Stimulated activated CD8-positive, alpha-beta memory T cell treated with anti-CD3 and anti-CD28 coated beads, Interleukin-4, amount 100 ng/mL, for 4 hours (primary cell): Measurements from ENCODE around the gene SON.
"Not testable (repeated sequence)": the region's sequence is repeated elsewhere in the genome, so short reads cannot be mapped to it uniquely, and the experiment has no call there.

ENCODE experiments used
- DNase-seq, 2 donors: peaks; one replicate each; pipeline ENCODE4 v3.0.0-alpha.2; 2020; ENCODE audit warnings: low read depth in 2 of 2, low spot score in 1 of 2

SON gene

GRCh38 chr21:33566514-33566913 lies 23.7 kb downstream of the SON start:
- no peak for DNase-seq

GRCh38 chr21:33567914-33568313 lies 25.1 kb downstream of the SON start:
- no peak for DNase-seq

DNA sequence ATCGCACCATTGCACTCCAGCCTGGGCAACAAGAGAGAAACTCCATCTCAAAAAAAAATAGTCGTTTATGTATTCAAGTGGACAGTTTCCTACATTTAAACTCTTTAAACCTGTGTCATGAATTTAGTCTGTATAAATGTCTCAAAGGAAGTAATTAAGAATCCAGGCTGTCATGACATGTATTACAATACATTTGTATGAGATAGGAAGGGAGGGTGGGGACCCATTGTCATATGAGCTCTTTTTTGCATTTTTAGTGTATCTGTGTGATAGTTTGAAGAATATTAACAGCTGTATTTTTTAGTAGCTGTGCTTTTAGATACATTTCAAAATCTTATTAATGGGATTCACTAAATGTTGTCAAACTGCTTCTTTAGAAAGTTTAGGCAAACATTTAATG lies 25.6 kb downstream of the SON start:
- no peak for DNase-seq

GRCh38 chr21:33569991-33570390 lies 27.2 kb downstream of the SON start:
- no peak for DNase-seq

DNA sequence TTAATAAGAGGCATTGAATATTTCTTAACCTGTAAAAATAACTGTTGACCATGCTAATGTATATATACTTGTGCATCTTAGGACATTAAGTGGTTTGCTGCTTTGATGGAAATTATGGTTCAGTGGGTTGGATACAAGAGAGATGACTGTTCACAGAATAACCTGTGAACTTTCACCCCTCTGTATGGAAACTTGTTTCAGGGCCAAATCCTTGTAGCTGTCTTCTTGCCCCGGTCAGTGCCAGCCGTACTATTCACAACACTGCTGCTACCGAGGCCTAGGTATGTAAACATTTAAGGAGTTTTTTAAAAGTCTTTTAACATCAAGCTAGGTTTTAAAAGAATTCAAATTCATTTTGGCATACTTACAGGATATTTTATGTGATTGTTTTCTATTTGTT lies 29.5 kb downstream of the SON start:
- no peak for DNase-seq

GRCh38 chr21:33576741-33577141 lies 33.9 kb downstream of the SON start:
- not testable (repeated sequence) for DNase-seq

- no peak for DNase-seq
Observed at GRCh38 chr21:33578214-33578613, 35.4 kb downstream of the SON start.

DNA sequence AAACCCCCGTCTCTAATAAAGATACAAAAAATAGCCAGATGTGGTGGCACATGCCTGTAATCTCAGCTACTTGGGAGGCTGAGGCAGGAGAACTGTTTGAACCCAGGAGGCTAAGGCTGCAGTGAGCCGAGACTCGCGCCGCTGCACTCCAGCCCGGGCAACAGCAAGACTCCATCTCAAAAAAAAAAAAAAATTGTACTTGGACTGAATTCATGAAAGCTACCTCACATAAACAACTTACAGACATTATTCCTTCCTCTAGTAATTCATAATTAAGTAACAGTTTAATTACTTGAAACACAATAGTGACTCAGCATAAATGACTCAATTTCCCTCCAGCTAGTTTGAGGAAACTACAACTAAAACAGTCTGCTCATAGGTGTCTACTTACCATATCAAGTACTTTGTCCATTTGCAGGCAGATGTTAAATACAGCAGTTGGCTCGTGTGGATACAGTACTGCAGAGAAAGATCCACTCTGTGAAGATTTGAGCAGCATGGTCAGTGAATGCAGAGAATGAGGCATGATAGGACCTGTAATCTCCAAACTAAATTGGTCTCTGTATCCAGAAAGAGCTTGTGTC lies 36.2 kb downstream of the SON start:
- no peak for DNase-seq

GRCh38 chr21:33584455-33584854 lies 41.6 kb downstream of the SON start:
- DNase-seq = no peak

GRCh38 chr21:33586927-33587326 lies 44.1 kb downstream of the SON start:
- DNase-seq = no peak

DNA sequence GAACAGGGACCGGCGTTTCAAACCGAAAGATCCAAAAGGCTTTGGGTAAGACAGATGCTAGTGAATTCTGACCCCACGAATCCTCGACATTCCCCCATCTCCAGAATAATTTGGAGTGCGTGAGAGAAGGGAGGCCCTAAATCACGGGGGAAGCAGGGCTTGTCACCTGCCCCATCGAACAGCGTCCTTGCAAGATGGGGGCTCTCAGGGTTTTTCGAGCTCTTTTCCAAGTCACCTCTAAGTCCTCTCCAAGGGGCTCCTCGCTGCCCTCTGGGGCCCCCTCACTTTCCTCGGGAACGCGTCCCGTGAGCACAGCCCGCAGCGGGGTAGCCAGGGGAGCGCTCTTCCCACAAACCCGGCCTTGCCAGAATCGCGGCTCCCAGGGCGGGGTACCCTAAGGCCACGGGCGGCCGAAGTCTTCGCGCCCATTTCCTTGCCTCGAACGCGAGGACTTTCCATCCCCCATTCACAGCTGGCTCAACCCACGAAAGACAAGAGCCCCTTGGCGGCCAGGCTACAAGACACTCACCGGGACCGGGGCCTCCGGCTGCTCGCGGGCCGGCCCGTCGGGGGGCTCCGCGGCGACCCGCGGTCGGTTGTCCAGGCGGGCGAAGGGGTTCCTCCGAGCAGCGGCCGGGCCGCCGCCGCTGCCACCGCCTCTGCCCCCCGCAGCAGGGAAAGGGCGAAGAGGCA lies 45.1 kb downstream of the SON start:
- DNase-seq = no peak

GRCh38 chr21:33588485-33589335 lies 45.9 kb downstream of the SON start, which contains the start of gene DONSON:
DONSON (minus strand) TSS chr21:33588684; CDS start chr21:33588641, 43 bp downstream.
- DNase-seq = peak; percentile 69 to 73

DNA sequence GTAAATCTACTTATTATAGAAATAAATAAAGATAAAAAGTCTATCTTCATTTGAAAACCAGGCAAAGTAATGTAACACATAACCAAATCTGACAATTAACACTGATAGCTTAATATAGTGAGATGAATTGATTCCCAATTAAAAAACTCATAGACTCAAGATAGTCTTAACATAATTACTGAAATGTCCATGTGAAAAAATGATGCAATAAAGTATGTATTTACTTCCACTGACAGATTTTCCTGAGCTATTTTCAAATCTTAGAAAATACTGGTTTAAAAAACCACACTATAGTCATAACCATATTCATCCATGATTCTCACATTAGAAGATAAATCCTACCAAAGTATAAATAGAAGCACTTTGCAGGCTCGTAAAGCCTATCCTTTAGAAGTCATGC lies 55.2 kb downstream of the SON start:
- DNase-seq = no peak

DNA sequence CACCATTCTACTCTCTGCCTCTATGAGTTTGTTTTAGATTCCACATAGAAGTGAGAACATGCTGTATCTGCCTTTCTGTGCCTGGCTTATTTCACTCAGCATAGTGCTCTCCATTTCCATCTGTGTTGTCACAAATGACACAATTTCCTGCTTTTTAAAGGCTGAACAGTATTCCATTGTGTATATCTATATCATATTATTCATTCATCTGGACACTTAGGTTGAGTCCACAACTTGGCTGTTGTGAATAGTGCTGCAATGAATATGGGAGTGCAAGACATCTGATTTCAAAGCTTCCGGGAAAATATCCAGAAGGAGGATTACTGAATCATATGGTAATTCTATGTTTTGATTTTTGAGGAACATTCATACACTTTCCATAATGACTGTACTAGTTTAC lies 65.7 kb downstream of the SON start:
- no peak for DNase-seq

DNA sequence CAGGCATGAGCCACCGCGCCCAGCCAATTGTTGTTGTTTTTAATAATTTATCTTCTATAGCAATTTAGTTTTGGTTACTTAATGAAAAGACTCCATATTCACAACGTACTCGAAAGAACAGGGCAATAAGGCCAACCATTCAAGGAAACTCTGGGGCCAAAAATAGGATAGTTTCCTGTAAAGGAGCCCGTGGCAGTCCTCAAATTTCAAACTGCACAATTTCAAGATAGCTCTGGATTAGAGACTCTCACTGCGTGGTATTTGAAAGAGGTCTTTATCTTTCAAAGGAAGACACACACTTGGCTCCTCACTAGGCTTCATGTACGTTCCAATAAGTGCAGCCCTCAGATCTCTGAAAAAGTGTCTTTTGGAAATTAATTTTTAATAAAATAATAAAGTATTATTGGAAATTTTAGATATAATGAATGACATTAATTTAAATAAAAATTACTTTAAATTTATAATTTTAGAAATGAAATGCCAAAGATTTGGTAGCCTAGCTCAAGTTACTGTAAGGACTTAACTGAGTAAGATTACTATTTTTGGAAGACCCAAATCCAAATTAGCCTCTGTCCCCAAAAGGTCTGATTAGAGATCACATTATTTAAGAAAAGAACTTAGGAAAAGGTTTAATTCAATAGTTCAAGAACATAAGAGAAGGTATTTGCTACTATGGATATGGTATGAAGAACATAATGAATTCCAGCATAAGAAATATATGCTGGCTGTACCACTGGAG lies 68.3 kb downstream of the SON start:
- no peak for DNase-seq

DNA sequence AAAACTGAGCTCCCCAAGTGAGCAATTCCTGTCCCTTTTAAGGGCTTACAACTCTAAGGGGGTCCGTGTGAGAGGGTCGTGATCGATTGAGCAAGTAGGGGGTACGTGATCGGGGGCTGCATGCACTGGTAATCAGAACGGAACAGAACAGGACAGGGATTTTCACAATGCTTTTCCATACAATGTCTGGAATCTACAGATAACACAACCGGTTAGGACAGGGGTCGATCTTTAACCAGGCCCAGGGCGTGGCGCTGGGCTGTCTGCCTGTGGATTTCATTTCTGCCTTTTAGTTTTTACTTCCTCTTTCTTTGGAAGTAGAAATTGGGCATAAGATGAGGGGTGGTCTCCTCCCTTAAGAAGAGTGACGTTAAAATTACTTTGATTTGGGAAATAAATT lies 74.7 kb downstream of the SON start:
- not testable (repeated sequence) for DNase-seq

- no peak for DNase-seq
Observed at GRCh38 chr21:33618407-33618806, 75.6 kb downstream of the SON start.

GRCh38 chr21:33619726-33620125 lies 76.9 kb downstream of the SON start:
- no peak for DNase-seq

DNA sequence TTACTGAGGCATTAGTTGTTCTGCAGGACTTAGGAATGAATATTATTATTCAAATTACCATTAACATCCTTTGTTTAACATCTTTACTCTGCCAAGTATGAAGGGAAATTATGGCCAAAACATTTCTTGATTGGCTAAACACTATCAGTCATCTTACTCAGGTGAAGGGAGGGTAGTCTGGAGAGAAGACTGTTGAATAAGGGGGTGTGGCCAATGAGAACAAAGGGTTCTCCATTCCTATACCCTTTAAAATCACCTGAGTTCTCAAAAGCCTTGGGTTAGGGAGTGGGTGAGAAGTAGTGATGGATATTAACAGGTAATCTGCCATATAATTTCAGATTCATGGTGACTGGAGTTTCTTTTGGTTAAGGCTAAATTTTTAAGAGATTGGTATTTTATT lies 79.4 kb downstream of the SON start:
- DNase-seq = no peak

DNA sequence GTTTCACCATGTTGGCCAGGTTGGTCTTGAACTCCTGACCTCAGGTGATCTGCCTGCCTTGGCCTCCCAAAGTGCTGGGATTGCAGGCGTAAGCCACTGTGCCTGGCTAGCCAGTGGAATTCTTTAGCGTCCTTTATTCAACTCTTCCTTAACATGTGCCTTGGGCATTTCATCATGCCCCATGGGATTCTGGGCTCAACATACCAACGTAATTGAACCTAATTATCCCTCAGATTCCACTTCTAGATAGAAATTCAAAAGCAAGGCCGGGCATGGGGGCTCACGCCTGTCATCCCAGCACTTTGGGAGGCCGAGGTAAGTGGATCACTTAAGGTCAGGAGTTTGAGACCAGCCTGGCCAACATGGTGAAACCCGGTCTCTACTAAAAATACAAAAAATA lies 83.3 kb downstream of the SON start:
- DNase-seq = not testable (repeated sequence)
